Astrocyte (in vitro differentiated cells and primary cell): ENCODE data around the gene PTK7. TPM values are rescaled to one million over a fixed set of nuclear protein-coding genes. Genes with fewer than 3 reads are reported as not detected.

Source experiments
- DNase-seq: peaks from one replicate; pipeline ENCODE4 v3.0.0-alpha.2; 2010; ENCODE audit warnings: low read depth
- FAIRE-seq: peaks from 2 replicates; lab custom pipeline; 2011; peaks lifted over from hg19 to GRCh38; lab: Jason Lieb, UNC
- H2AFZ ChIP-seq: 2 replicates; pipeline ENCODE4 v1.6.0; 2012; ENCODE audit warnings: low read depth, low read length, inconsistent platforms
- H3K27ac ChIP-seq: 2 replicates; pipeline ENCODE4 v1.5.1; 2011; ENCODE audit warnings: low read depth, low read length, inconsistent platforms
- H3K27me3 ChIP-seq: 2 replicates; pipeline ENCODE4 v1.6.0; 2011; ENCODE audit warnings: low read length, inconsistent platforms; ENCODE audit not compliant: insufficient read depth
- H3K36me3 ChIP-seq: 2 replicates; pipeline ENCODE4 v1.5.1; 2011; ENCODE audit warnings: low read length, inconsistent platforms; ENCODE audit not compliant: insufficient read depth
- H3K4me1 ChIP-seq: 2 replicates; pipeline ENCODE4 v1.5.1; 2011; ENCODE audit warnings: low read length, inconsistent platforms; ENCODE audit not compliant: insufficient read depth
- H3K4me2 ChIP-seq: 2 replicates; pipeline ENCODE4 v1.6.0; 2012; ENCODE audit warnings: low read length, inconsistent platforms
- H3K4me3 ChIP-seq: 2 replicates; pipeline ENCODE4 v1.5.1; 2011; ENCODE audit warnings: low read depth, mild to moderate bottlenecking, low read length, inconsistent platforms; ENCODE audit not compliant: insufficient read depth
- H3K79me2 ChIP-seq: 2 replicates; pipeline ENCODE4 v1.6.0; 2012; ENCODE audit warnings: mild to moderate bottlenecking, low read length, inconsistent platforms; ENCODE audit not compliant: insufficient read depth
- H3K9ac ChIP-seq: 2 replicates; pipeline ENCODE4 v1.6.0; 2012; ENCODE audit warnings: mild to moderate bottlenecking, low read length, inconsistent platforms
- H3K9me3 ChIP-seq: 2 replicates; pipeline ENCODE4 v1.5.1; 2012; ENCODE audit warnings: low read depth, mild to moderate bottlenecking, low read length, inconsistent platforms; ENCODE audit not compliant: insufficient read depth
- H4K20me1 ChIP-seq: 2 replicates; pipeline ENCODE4 v1.6.0; 2012; ENCODE audit warnings: low read length, inconsistent platforms; ENCODE audit not compliant: insufficient read depth
- H3K27ac Mint-ChIP-seq: one replicate; pipeline ENCODE4 v1.8.0; 2021; ENCODE audit warnings: mild to moderate bottlenecking, mixed read lengths; ENCODE audit not compliant: unreplicated experiment
- H3K27me3 Mint-ChIP-seq: one replicate; pipeline ENCODE4 v1.8.0; 2021; ENCODE audit warnings: low read depth, mixed read lengths; ENCODE audit not compliant: unreplicated experiment
- H3K36me3 Mint-ChIP-seq: one replicate; pipeline ENCODE4 v1.8.0; 2021; ENCODE audit warnings: low read depth, mixed read lengths; ENCODE audit not compliant: unreplicated experiment
- H3K4me1 Mint-ChIP-seq: one replicate; pipeline ENCODE4 v1.8.0; 2021; ENCODE audit warnings: low read depth, mixed read lengths; ENCODE audit not compliant: unreplicated experiment
- H3K4me3 Mint-ChIP-seq: one replicate; pipeline ENCODE4 v1.8.0; 2021; ENCODE audit warnings: mild to moderate bottlenecking, moderate library complexity, mixed read lengths; ENCODE audit not compliant: unreplicated experiment
- H3K9me3 Mint-ChIP-seq: one replicate; pipeline ENCODE4 v1.8.0; 2021; ENCODE audit warnings: mild to moderate bottlenecking, mixed read lengths; ENCODE audit not compliant: unreplicated experiment
- CTCF ChIP-seq: IDR thresholded peaks from 2 replicates; pipeline ENCODE4 v1.5.1; 2011; ENCODE audit warnings: low read depth, mild to moderate bottlenecking, inconsistent platforms, low read length, moderate library complexity; ENCODE audit not compliant: insufficient read depth
- EZH2 ChIP-seq: IDR thresholded peaks from 2 replicates; pipeline ENCODE4 v1.6.1; 2012; ENCODE audit warnings: mild to moderate bottlenecking, low read length, inconsistent platforms; ENCODE audit not compliant: insufficient read depth
- total RNA-seq: library from RNA; stranded (reverse); gene quantifications from 2 replicates; pipeline ENCODE4 v1.2.1, GENCODE V29; 2021

The PTK7 gene
- total RNA-seq, 1 donor from 2014 or later, result 506 TPM

- peaks cover 7% of the 10 kb centered on the region for H3K4me1 ChIP-seq
- Mint-ChIP-seq H3K27ac (no peak overlapping the region), H3K4me3 (no peak overlapping the region), H3K27me3 (no peaks in the 10 kb centered on the region), H3K4me1 (peaks cover 12% of the 10 kb centered on the region), H3K9me3 (no peaks in the 10 kb centered on the region), H3K36me3 (peaks cover 22% of the 10 kb centered on the region)
- FAIRE-seq, result no peak
- H3K9me3 ChIP-seq, result no peaks in the 10 kb centered on the region
- H3K4me3 ChIP-seq, result no peak overlapping the region
- H3K4me2 ChIP-seq, result no peak overlapping the region
- DNase-seq, result no peak
- H3K36me3 ChIP-seq, result peaks cover 4% of the 10 kb centered on the region
- H2AFZ ChIP-seq, result no peak overlapping the region
- H3K27ac ChIP-seq, result no peak overlapping the region
- H3K27me3 ChIP-seq, result no peaks in the 10 kb centered on the region
- no peaks in the 10 kb centered on the region for H4K20me1 ChIP-seq
- H3K9ac ChIP-seq, result no peak overlapping the region
- TF ChIP-seq EZH2 (no peak), CTCF (no peak)
- H3K79me2 ChIP-seq, result no peaks in the 10 kb centered on the region
Measured at GRCh38 chr6:43186706-43187105, 110.6 kb downstream of the PTK7 start.

- H3K27me3 Mint-ChIP-seq, result no peaks in the 10 kb centered on the region
- Histone ChIP-seq H4K20me1 (no peaks in the 10 kb centered on the region), H2AFZ (no peak overlapping the region), H3K36me3 (peaks cover 4% of the 10 kb centered on the region), H3K4me2 (no peak overlapping the region), H3K4me3 (no peak overlapping the region), H3K79me2 (no peaks in the 10 kb centered on the region), H3K9ac (no peak overlapping the region), H3K9me3 (no peaks in the 10 kb centered on the region), H3K27ac (no peak overlapping the region), H3K27me3 (no peaks in the 10 kb centered on the region), H3K4me1 (no peaks in the 10 kb centered on the region)
- TF ChIP-seq CTCF (no peak), EZH2 (no peak)
- FAIRE-seq (no peak), DNase-seq (no peak)
- no peak overlapping the region for H3K27ac Mint-ChIP-seq
- no peak overlapping the region for H3K4me3 Mint-ChIP-seq
- peaks cover 6% of the 10 kb centered on the region for H3K4me1 Mint-ChIP-seq
- H3K36me3 Mint-ChIP-seq, result peaks cover 26% of the 10 kb centered on the region
- H3K9me3 Mint-ChIP-seq, result no peaks in the 10 kb centered on the region
Measured at GRCh38 chr6:43187821-43188220, 111.7 kb downstream of the PTK7 start.

- DNase-seq (no peak), FAIRE-seq (no peak)
Measured at GRCh38 chr6:43188426-43188825, 112.3 kb downstream of the PTK7 start.

More at GRCh38 chr6:43188426-43188825, 112.3 kb downstream of the PTK7 start:
- no peak overlapping the region for H3K4me3 Mint-ChIP-seq
- H3K9ac ChIP-seq, result no peak overlapping the region
- peaks cover 30% of the 10 kb centered on the region for H3K36me3 Mint-ChIP-seq
- no peak overlapping the region for H3K27ac ChIP-seq
- H3K27me3 ChIP-seq, result no peaks in the 10 kb centered on the region
- TF ChIP-seq CTCF (no peak), EZH2 (no peak)
- H2AFZ ChIP-seq, result no peak overlapping the region
- no peak overlapping the region for H3K4me2 ChIP-seq
- H3K9me3 Mint-ChIP-seq, result no peaks in the 10 kb centered on the region
- peaks cover 8% of the 10 kb centered on the region for H3K36me3 ChIP-seq
- no peaks in the 10 kb centered on the region for H3K27me3 Mint-ChIP-seq
- H3K4me3 ChIP-seq, result no peak overlapping the region
- H3K27ac Mint-ChIP-seq, result no peak overlapping the region
- no peaks in the 10 kb centered on the region for H3K79me2 ChIP-seq
- H4K20me1 ChIP-seq, result no peaks in the 10 kb centered on the region
- peaks cover under 1% of the 10 kb centered on the region for H3K4me1 Mint-ChIP-seq
- no peaks in the 10 kb centered on the region for H3K9me3 ChIP-seq
- H3K4me1 ChIP-seq, result no peaks in the 10 kb centered on the region
